WTC11 (cell line): ENCODE data around the gene PKLR. TPM values are rescaled to one million over a fixed set of nuclear protein-coding genes. Genes with fewer than 3 reads are reported as not detected.

Source experiments
- CREM ChIP-seq: sonication (generic); formaldehyde crosslinking; IDR thresholded peaks from 2 replicates; pipeline ENCODE4 v1.8.1; 2022; ENCODE audit warnings: mild to moderate bottlenecking, missing genetic modification reagents, moderate library complexity
- ETV6 ChIP-seq: sonication (generic); formaldehyde crosslinking; IDR thresholded peaks from 2 replicates; pipeline ENCODE4 v1.8.1; 2022; ENCODE audit warnings: mild to moderate bottlenecking, missing genetic modification reagents
- IRF2 ChIP-seq: sonication (generic); formaldehyde crosslinking; IDR thresholded peaks from 2 replicates; pipeline ENCODE4 v1.8.0; 2022; ENCODE audit warnings: low read depth, missing genetic modification reagents, borderline replicate concordance
- NR2C2 ChIP-seq: sonication (generic); formaldehyde crosslinking; IDR thresholded peaks from 2 replicates; pipeline ENCODE4 v1.8.0; 2022; ENCODE audit warnings: mild to moderate bottlenecking, missing genetic modification reagents
- SMAD3 ChIP-seq: sonication (generic); formaldehyde crosslinking; IDR thresholded peaks from 2 replicates; pipeline ENCODE4 v1.8.0; 2022; ENCODE audit warnings: missing genetic modification reagents, mild to moderate bottlenecking, borderline replicate concordance
- ZBTB21 ChIP-seq: sonication (generic); formaldehyde crosslinking; IDR thresholded peaks from 2 replicates; pipeline ENCODE4 v1.8.1; 2023; ENCODE audit warnings: mild to moderate bottlenecking, missing genetic modification reagents, borderline replicate concordance
- ZNF232 ChIP-seq: sonication (generic); formaldehyde crosslinking; IDR thresholded peaks from 2 replicates; pipeline ENCODE4 v1.8.0; 2022; ENCODE audit warnings: mild to moderate bottlenecking, missing genetic modification reagents
- total RNA-seq: library from RNA; stranded (reverse); gene quantifications from 3 replicates; pipeline ENCODE4 v1.2.3, GENCODE V29; 2021
- TF ChIP-seq, protein P1 (sequence below): fragments of 250-450 bp; sonication (Bioruptor Pico); IDR thresholded peaks from 2 replicates; pipeline ENCODE4 v1.8.0; 2021; ENCODE audit warnings: mild to moderate bottlenecking
- TF ChIP-seq, protein P2 (sequence below): sonication (generic); formaldehyde crosslinking; IDR thresholded peaks from 2 replicates; pipeline ENCODE4 v1.8.1; 2022; ENCODE audit warnings: low read depth, missing genetic modification reagents, borderline replicate concordance
- TF ChIP-seq, protein P3 (sequence below): sonication (generic); formaldehyde crosslinking; IDR thresholded peaks from 2 replicates; pipeline ENCODE4 v1.8.0; 2023; ENCODE audit warnings: missing genetic modification reagents, mild to moderate bottlenecking, borderline replicate concordance
- TF ChIP-seq, protein P4 (sequence below): sonication (generic); formaldehyde crosslinking; IDR thresholded peaks from 2 replicates; pipeline ENCODE4 v1.8.1; 2022; ENCODE audit warnings: mild to moderate bottlenecking, missing genetic modification reagents, moderate library complexity, borderline replicate concordance
- TF ChIP-seq, protein P5 (sequence below): sonication (generic); formaldehyde crosslinking; IDR thresholded peaks from 2 replicates; pipeline ENCODE4 v1.8.0; 2022; ENCODE audit warnings: mild to moderate bottlenecking, missing genetic modification reagents
- TF ChIP-seq, protein P6 (sequence below): sonication (generic); formaldehyde crosslinking; IDR thresholded peaks from 2 replicates; pipeline ENCODE4 v1.8.0; 2022; ENCODE audit warnings: missing genetic modification reagents
- TF ChIP-seq, protein P7 (sequence below): sonication (generic); formaldehyde crosslinking; IDR thresholded peaks from 2 replicates; pipeline ENCODE4 v1.8.1; 2023; ENCODE audit warnings: mild to moderate bottlenecking, missing genetic modification reagents, borderline replicate concordance
- TF ChIP-seq, protein P8 (sequence below): fragments of 250-450 bp; sonication (Bioruptor Pico); IDR thresholded peaks from 2 replicates; pipeline ENCODE4 v1.9.0; 2021; ENCODE audit warnings: mild to moderate bottlenecking

Gene PKLR
- total RNA-seq, 1 experiment from 2014 or later: 1.5 TPM

DNA sequence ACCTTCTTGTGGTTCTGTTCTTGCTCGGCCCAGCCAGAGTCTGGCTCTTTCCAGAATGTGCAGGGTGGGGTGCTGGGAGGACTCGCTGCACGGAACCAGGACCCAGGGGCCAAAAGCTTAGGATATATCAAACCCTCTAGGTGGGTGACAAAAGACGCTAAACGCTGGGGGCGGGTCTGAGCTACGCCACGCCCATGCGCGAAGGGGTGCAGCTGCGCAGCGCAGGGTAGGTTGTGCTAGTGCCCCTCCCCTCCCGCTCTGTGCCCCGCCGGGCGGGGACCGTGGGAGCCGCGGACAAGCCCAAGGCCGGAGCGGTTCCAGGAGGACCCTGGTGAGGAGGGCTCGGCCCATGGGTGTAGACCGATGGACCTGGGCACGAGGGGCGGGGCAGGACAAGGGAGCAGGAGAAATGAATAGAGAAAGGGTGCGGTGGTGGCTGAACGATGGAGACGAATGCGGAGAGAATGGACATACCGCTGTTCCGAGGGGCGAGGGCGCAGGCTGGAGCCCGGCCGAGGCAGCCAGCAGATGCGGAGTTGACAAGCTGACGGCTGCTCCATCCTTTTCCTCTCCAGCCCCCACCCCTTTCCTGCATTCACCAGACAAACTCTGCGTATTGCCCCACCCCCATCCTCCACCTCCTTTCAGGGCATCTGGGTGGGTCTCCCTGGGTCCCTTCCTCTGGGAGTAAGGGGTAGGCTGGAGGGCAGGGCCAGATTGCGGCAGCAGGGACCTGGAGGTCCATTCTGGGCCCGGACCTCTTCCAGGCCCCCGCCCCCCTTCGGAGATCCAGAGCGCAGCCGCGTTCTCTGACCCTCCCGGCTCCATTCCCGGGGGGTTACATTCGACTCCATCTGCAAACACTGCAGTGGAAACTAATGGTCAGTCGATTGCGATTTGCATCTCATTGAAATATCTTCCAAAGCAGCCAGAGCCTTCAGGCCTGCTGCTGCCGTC lies 19.7 kb upstream of the PKLR start, which contains the start of gene RUSC1 (continued):
- TF ChIP-seq ZBTB21 (CRISPR knock-in tag): no peak
- TF ChIP-seq, protein P1, sequence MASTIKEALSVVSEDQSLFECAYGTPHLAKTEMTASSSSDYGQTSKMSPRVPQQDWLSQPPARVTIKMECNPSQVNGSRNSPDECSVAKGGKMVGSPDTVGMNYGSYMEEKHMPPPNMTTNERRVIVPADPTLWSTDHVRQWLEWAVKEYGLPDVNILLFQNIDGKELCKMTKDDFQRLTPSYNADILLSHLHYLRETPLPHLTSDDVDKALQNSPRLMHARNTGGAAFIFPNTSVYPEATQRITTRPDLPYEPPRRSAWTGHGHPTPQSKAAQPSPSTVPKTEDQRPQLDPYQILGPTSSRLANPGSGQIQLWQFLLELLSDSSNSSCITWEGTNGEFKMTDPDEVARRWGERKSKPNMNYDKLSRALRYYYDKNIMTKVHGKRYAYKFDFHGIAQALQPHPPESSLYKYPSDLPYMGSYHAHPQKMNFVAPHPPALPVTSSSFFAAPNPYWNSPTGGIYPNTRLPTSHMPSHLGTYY: peak; percentile 87
- no peak for TF ChIP-seq NR2C2 (CRISPR knock-in tag)
- TF ChIP-seq, protein P2, sequence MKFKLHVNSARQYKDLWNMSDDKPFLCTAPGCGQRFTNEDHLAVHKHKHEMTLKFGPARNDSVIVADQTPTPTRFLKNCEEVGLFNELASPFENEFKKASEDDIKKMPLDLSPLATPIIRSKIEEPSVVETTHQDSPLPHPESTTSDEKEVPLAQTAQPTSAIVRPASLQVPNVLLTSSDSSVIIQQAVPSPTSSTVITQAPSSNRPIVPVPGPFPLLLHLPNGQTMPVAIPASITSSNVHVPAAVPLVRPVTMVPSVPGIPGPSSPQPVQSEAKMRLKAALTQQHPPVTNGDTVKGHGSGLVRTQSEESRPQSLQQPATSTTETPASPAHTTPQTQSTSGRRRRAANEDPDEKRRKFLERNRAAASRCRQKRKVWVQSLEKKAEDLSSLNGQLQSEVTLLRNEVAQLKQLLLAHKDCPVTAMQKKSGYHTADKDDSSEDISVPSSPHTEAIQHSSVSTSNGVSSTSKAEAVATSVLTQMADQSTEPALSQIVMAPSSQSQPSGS (CRISPR knock-in tag): no peak
- 0 out of 2 replicates have a peak, but pooled peaks have one; percentile 23 for TF ChIP-seq SMAD3 (CRISPR knock-in tag)
- TF ChIP-seq CREM: peak; percentile 60
- TF ChIP-seq, protein P3, sequence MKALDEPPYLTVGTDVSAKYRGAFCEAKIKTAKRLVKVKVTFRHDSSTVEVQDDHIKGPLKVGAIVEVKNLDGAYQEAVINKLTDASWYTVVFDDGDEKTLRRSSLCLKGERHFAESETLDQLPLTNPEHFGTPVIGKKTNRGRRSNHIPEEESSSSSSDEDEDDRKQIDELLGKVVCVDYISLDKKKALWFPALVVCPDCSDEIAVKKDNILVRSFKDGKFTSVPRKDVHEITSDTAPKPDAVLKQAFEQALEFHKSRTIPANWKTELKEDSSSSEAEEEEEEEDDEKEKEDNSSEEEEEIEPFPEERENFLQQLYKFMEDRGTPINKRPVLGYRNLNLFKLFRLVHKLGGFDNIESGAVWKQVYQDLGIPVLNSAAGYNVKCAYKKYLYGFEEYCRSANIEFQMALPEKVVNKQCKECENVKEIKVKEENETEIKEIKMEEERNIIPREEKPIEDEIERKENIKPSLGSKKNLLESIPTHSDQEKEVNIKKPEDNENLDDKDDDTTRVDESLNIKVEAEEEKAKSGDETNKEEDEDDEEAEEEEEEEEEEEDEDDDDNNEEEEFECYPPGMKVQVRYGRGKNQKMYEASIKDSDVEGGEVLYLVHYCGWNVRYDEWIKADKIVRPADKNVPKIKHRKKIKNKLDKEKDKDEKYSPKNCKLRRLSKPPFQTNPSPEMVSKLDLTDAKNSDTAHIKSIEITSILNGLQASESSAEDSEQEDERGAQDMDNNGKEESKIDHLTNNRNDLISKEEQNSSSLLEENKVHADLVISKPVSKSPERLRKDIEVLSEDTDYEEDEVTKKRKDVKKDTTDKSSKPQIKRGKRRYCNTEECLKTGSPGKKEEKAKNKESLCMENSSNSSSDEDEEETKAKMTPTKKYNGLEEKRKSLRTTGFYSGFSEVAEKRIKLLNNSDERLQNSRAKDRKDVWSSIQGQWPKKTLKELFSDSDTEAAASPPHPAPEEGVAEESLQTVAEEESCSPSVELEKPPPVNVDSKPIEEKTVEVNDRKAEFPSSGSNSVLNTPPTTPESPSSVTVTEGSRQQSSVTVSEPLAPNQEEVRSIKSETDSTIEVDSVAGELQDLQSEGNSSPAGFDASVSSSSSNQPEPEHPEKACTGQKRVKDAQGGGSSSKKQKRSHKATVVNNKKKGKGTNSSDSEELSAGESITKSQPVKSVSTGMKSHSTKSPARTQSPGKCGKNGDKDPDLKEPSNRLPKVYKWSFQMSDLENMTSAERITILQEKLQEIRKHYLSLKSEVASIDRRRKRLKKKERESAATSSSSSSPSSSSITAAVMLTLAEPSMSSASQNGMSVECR (CRISPR knock-in tag): peak; percentile 55; the same call in 1 of the 2 replicates
- TF ChIP-seq, protein P4, sequence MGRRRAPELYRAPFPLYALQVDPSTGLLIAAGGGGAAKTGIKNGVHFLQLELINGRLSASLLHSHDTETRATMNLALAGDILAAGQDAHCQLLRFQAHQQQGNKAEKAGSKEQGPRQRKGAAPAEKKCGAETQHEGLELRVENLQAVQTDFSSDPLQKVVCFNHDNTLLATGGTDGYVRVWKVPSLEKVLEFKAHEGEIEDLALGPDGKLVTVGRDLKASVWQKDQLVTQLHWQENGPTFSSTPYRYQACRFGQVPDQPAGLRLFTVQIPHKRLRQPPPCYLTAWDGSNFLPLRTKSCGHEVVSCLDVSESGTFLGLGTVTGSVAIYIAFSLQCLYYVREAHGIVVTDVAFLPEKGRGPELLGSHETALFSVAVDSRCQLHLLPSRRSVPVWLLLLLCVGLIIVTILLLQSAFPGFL (CRISPR knock-in tag): no peak
- TF ChIP-seq, protein P5, sequence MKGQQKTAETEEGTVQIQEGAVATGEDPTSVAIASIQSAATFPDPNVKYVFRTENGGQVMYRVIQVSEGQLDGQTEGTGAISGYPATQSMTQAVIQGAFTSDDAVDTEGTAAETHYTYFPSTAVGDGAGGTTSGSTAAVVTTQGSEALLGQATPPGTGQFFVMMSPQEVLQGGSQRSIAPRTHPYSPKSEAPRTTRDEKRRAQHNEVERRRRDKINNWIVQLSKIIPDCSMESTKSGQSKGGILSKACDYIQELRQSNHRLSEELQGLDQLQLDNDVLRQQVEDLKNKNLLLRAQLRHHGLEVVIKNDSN: 0 out of 2 replicates have a peak, but pooled peaks have one; percentile 19
- TF ChIP-seq, protein P6, sequence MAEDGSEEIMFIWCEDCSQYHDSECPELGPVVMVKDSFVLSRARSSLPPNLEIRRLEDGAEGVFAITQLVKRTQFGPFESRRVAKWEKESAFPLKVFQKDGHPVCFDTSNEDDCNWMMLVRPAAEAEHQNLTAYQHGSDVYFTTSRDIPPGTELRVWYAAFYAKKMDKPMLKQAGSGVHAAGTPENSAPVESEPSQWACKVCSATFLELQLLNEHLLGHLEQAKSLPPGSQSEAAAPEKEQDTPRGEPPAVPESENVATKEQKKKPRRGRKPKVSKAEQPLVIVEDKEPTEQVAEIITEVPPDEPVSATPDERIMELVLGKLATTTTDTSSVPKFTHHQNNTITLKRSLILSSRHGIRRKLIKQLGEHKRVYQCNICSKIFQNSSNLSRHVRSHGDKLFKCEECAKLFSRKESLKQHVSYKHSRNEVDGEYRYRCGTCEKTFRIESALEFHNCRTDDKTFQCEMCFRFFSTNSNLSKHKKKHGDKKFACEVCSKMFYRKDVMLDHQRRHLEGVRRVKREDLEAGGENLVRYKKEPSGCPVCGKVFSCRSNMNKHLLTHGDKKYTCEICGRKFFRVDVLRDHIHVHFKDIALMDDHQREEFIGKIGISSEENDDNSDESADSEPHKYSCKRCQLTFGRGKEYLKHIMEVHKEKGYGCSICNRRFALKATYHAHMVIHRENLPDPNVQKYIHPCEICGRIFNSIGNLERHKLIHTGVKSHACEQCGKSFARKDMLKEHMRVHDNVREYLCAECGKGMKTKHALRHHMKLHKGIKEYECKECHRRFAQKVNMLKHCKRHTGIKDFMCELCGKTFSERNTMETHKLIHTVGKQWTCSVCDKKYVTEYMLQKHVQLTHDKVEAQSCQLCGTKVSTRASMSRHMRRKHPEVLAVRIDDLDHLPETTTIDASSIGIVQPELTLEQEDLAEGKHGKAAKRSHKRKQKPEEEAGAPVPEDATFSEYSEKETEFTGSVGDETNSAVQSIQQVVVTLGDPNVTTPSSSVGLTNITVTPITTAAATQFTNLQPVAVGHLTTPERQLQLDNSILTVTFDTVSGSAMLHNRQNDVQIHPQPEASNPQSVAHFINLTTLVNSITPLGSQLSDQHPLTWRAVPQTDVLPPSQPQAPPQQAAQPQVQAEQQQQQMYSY: peak; percentile 34
- TF ChIP-seq, protein P7, sequence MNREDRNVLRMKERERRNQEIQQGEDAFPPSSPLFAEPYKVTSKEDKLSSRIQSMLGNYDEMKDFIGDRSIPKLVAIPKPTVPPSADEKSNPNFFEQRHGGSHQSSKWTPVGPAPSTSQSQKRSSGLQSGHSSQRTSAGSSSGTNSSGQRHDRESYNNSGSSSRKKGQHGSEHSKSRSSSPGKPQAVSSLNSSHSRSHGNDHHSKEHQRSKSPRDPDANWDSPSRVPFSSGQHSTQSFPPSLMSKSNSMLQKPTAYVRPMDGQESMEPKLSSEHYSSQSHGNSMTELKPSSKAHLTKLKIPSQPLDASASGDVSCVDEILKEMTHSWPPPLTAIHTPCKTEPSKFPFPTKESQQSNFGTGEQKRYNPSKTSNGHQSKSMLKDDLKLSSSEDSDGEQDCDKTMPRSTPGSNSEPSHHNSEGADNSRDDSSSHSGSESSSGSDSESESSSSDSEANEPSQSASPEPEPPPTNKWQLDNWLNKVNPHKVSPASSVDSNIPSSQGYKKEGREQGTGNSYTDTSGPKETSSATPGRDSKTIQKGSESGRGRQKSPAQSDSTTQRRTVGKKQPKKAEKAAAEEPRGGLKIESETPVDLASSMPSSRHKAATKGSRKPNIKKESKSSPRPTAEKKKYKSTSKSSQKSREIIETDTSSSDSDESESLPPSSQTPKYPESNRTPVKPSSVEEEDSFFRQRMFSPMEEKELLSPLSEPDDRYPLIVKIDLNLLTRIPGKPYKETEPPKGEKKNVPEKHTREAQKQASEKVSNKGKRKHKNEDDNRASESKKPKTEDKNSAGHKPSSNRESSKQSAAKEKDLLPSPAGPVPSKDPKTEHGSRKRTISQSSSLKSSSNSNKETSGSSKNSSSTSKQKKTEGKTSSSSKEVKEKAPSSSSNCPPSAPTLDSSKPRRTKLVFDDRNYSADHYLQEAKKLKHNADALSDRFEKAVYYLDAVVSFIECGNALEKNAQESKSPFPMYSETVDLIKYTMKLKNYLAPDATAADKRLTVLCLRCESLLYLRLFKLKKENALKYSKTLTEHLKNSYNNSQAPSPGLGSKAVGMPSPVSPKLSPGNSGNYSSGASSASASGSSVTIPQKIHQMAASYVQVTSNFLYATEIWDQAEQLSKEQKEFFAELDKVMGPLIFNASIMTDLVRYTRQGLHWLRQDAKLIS: 0 out of 2 replicates have a peak, but pooled peaks have one; percentile 17
- TF ChIP-seq IRF2 (CRISPR knock-in tag): no peak
- TF ChIP-seq ZNF232 (CRISPR knock-in tag): no peak
- TF ChIP-seq, protein P8, sequence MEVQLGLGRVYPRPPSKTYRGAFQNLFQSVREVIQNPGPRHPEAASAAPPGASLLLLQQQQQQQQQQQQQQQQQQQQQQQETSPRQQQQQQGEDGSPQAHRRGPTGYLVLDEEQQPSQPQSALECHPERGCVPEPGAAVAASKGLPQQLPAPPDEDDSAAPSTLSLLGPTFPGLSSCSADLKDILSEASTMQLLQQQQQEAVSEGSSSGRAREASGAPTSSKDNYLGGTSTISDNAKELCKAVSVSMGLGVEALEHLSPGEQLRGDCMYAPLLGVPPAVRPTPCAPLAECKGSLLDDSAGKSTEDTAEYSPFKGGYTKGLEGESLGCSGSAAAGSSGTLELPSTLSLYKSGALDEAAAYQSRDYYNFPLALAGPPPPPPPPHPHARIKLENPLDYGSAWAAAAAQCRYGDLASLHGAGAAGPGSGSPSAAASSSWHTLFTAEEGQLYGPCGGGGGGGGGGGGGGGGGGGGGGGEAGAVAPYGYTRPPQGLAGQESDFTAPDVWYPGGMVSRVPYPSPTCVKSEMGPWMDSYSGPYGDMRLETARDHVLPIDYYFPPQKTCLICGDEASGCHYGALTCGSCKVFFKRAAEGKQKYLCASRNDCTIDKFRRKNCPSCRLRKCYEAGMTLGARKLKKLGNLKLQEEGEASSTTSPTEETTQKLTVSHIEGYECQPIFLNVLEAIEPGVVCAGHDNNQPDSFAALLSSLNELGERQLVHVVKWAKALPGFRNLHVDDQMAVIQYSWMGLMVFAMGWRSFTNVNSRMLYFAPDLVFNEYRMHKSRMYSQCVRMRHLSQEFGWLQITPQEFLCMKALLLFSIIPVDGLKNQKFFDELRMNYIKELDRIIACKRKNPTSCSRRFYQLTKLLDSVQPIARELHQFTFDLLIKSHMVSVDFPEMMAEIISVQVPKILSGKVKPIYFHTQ (CRISPR knock-in tag): peak; percentile 50; the same call in 1 of the 2 replicates
- peak; percentile 87 for TF ChIP-seq ETV6
